K562 (cell line): ENCODE results near the gene SDHAF4. TPM values are rescaled to one million over a fixed set of nuclear protein-coding genes. Genes with fewer than 3 reads are reported as not detected.

ENCODE experiments used
- ARID3A ChIP-seq: IDR thresholded peaks from 2 replicates; pipeline ENCODE4 v1.6.1; 2012; ENCODE audit warnings: low read depth, low read length, improper control_type of control experiment, borderline replicate concordance
- CBX1 ChIP-seq: sonication (generic); IDR thresholded peaks from 2 replicates; pipeline ENCODE4 v1.6.1; 2016; ENCODE audit warnings: antibody characterized with exemption, low read depth, mild to moderate bottlenecking
- HNRNPUL1 ChIP-seq: fragments of 200-400 bp; formaldehyde crosslinking; IDR thresholded peaks from 2 replicates; pipeline ENCODE4 v1.6.1; 2017; ENCODE audit warnings: low read length
- LEF1 ChIP-seq: fragments of 450-650 bp; IDR thresholded peaks from 2 replicates; pipeline ENCODE4 v1.6.1; 2016; ENCODE audit warnings: mild to moderate bottlenecking
- MCM2 ChIP-seq: fragments of 450-650 bp; IDR thresholded peaks from 2 replicates; pipeline ENCODE4 v1.6.1; 2017; ENCODE audit warnings: low read depth, mild to moderate bottlenecking
- RBM34 ChIP-seq: fragments of 200-400 bp; formaldehyde crosslinking; IDR thresholded peaks from 2 replicates; pipeline ENCODE4 v1.6.1; 2018; ENCODE audit warnings: low read length, borderline replicate concordance; ENCODE audit not compliant: insufficient read depth
- SFPQ ChIP-seq: fragments of 200-400 bp; formaldehyde crosslinking; IDR thresholded peaks from 2 replicates; pipeline ENCODE4 v1.6.1; 2017; ENCODE audit warnings: mild to moderate bottlenecking, low read depth, low read length, moderate library complexity
- SMARCC2 ChIP-seq: fragments of 450-650 bp; IDR thresholded peaks from 2 replicates; pipeline ENCODE4 v1.6.1; 2017; ENCODE audit warnings: antibody characterized with exemption, moderate library complexity, mild to moderate bottlenecking, low read depth
- SREBF2 ChIP-seq: sonication (generic); formaldehyde crosslinking; IDR thresholded peaks from 2 replicates; pipeline ENCODE4 v1.4.0; 2020; ENCODE audit warnings: mild to moderate bottlenecking, missing genetic modification reagents
- TEAD1 ChIP-seq, 2 experiments: fragments of 450-650 bp in 1 of 2; sonication (generic) in 1 of 2; formaldehyde crosslinking; IDR thresholded peaks; 2 replicates each; pipeline versions ENCODE4 v1.4.0 to v1.8.0; 2020 to 2022; ENCODE audit warnings: mild to moderate bottlenecking in 2 of 2, missing genetic modification reagents in 1 of 2
- UBTF ChIP-seq, 2 experiments: IDR thresholded peaks; 2 replicates each; pipeline ENCODE4 v1.6.1; 2012; ENCODE audit warnings: improper control_type of control experiment in 2 of 2, low read depth in 2 of 2, low read length in 2 of 2, borderline replicate concordance in 1 of 2
- ZNF184 ChIP-seq: sonication (generic); formaldehyde crosslinking; IDR thresholded peaks from 2 replicates; pipeline ENCODE4 v1.5.0; 2020; ENCODE audit warnings: missing genetic modification reagents
- ZNF75A ChIP-seq: fragments of 450-650 bp; formaldehyde crosslinking; IDR thresholded peaks from 2 replicates; pipeline ENCODE4 v1.4.0; 2020; ENCODE audit warnings: mild to moderate bottlenecking
- polyA plus RNA-seq, 8 experiments: library from polyadenylated mRNA; depleted of rRNA in 4 of 8; stranded (reverse) in 5 of 8; unstranded in 3 of 8; fragments of >200 nt; fragmentation: Nextera tagmentation in 2 of 8; fragmentation: Illumina TruSeq in 1 of 8; extraction: Ambion mirVana in 2 of 8; extraction: Trizol in 1 of 8; gene quantifications; 2 replicates each; pipeline versions ENCODE4 v1.2.1 to v1.2.3, GENCODE V29; 2011 to 2014; ENCODE audit warnings: inconsistent platforms in 1 of 8, missing spikeins in 1 of 8
- total RNA-seq, 7 experiments: library from RNA; depleted of rRNA in 6 of 7; stranded (reverse); fragments of >200 nt in 6 of 7; fragmentation: Illumina TruSeq in 2 of 7; extraction: Trizol in 2 of 7; gene quantifications; 2 replicates each; pipeline versions ENCODE4 v1.2.1 to v1.2.3, GENCODE V29; 2011 to 2021; ENCODE audit warnings: low replicate concordance in 1 of 7

The SDHAF4 gene
- total and polyA plus RNA-seq, 9 of the 15 experiments (the other 6 are each of a cell fraction or from before 2014, with no cell fraction given) = 3.5 to 12.0 (median 6.2) TPM

GRCh38 chr6:70563530-70563929 is 3.2 kb upstream of the SDHAF4 start (continued):
- TF ChIP-seq UBTF (IDR thresholded peaks at IDR 0.05; ENCODE audit: borderline replicate concordance in 1 of 2, low read depth in 2 of 2, low read length in 2 of 2) = no peak
- TF ChIP-seq ARID3A = no peak
- no peak for TF ChIP-seq ZNF75A (CRISPR knock-in tag)
- TF ChIP-seq ZNF184 (CRISPR knock-in tag) = no peak
- no peak for TF ChIP-seq RBM34
- TF ChIP-seq LEF1 = no peak
- no peak for TF ChIP-seq SFPQ
- TF ChIP-seq SMARCC2 = no peak
- TF ChIP-seq TEAD1 (CRISPR knock-in tag; IDR thresholded peaks at IDR 0.05) = no peak
- TF ChIP-seq SREBF2 (CRISPR knock-in tag) = no peak
- no peak for TF ChIP-seq MCM2
- TF ChIP-seq HNRNPUL1 = no peak
- TF ChIP-seq CBX1 = no peak
